CD8-positive, alpha-beta memory T cell (primary cell): ENCODE measurements around the gene GTF2E1. TPM values are rescaled to one million over a fixed set of nuclear protein-coding genes. Genes with fewer than 3 reads are reported as not detected.

Experiments
- CTCF ChIA-PET: fragments of 350-600 bp; sonication (Branson Sonifier 250); formaldehyde crosslinking; loops from one replicate; lab custom pipeline; 2021; ENCODE audit warnings: antibody characterized with exemption; lab: Charles Lee
- POLR2A ChIA-PET: fragments of 350-600 bp; sonication (Branson Sonifier 250); formaldehyde crosslinking; loops from one replicate; lab custom pipeline; 2021; ENCODE audit warnings: antibody characterized with exemption; lab: Charles Lee
- DNase-seq, 5 donors: peaks; one replicate each; pipeline versions ENCODE4 v3.0.0 to v3.0.0-alpha.2; 2020 to 2022; ENCODE audit warnings: mixed read lengths in 1 of 5
- H3K27ac ChIP-seq: one replicate; pipeline ENCODE4 v1.7.0; 2013; ENCODE audit warnings: low read depth, mild to moderate bottlenecking, low read length, moderate library complexity
- H3K27me3 ChIP-seq: 2 replicates; pipeline ENCODE4 v1.7.0; 2013; ENCODE audit warnings: low read length, mild to moderate bottlenecking; ENCODE audit not compliant: insufficient read depth, poor library complexity, severe bottlenecking
- H3K36me3 ChIP-seq: 2 replicates; pipeline ENCODE4 v1.7.0; 2013; ENCODE audit warnings: mild to moderate bottlenecking, low read length, moderate library complexity; ENCODE audit not compliant: insufficient read depth
- H3K4me1 ChIP-seq: 2 replicates; pipeline ENCODE4 v1.7.0; 2013; ENCODE audit warnings: mild to moderate bottlenecking, low read length, moderate library complexity; ENCODE audit not compliant: insufficient read depth
- H3K4me3 ChIP-seq: 2 replicates; pipeline ENCODE4 v1.7.0; 2013; ENCODE audit warnings: mild to moderate bottlenecking, low read length
- H3K9me3 ChIP-seq: 2 replicates; pipeline ENCODE4 v1.7.0; 2013; ENCODE audit warnings: mild to moderate bottlenecking, low read length
- H3K27ac Mint-ChIP-seq, 8 donors: one replicate each; pipeline ENCODE4 v1.8.0; 2020 to 2021; ENCODE audit warnings: mixed read lengths in 8 of 8, mild to moderate bottlenecking in 6 of 8, inconsistent platforms in 3 of 8, moderate library complexity in 3 of 8
- H3K27me3 Mint-ChIP-seq, 2 donors: one replicate each; pipeline ENCODE4 v1.8.0; 2020 to 2021; ENCODE audit warnings: mixed read lengths in 2 of 2, mild to moderate bottlenecking in 1 of 2, moderate library complexity in 1 of 2
- H3K36me3 Mint-ChIP-seq, 3 donors: one replicate each; pipeline ENCODE4 v1.8.0; 2020 to 2021; ENCODE audit warnings: mixed read lengths in 3 of 3, inconsistent platforms in 1 of 3, mild to moderate bottlenecking in 1 of 3
- H3K4me1 Mint-ChIP-seq, 3 donors: one replicate each; pipeline ENCODE4 v1.8.0; 2020 to 2021; ENCODE audit warnings: mixed read lengths in 3 of 3, inconsistent platforms in 1 of 3, mild to moderate bottlenecking in 1 of 3
- H3K4me3 Mint-ChIP-seq, 7 donors: one replicate each; pipeline ENCODE4 v1.8.0; 2020 to 2021; ENCODE audit warnings: mixed read lengths in 7 of 7, mild to moderate bottlenecking in 6 of 7, moderate library complexity in 4 of 7, inconsistent platforms in 2 of 7
- H3K9me3 Mint-ChIP-seq, 5 donors: one replicate each; pipeline ENCODE4 v1.8.0; 2020 to 2022; ENCODE audit warnings: mixed read lengths in 5 of 5, mild to moderate bottlenecking in 3 of 5, moderate library complexity in 2 of 5, inconsistent platforms in 1 of 5
- polyA plus RNA-seq: library from polyadenylated mRNA; unstranded; fragments of 300-500 nt; fragmentation: Illumina TruSeq; gene quantifications from one replicate; pipeline ENCODE4 v1.2.3, GENCODE V29; 2021
- total RNA-seq, 2 experiments: library from RNA; stranded (reverse); gene quantifications; one replicate each; pipeline ENCODE4 v1.2.3, GENCODE V29; 2021

Gene GTF2E1
- total RNA-seq (10 to 100 TPM; 25.9 to 27.8 TPM), polyA plus RNA-seq (14.3 TPM)

DNA sequence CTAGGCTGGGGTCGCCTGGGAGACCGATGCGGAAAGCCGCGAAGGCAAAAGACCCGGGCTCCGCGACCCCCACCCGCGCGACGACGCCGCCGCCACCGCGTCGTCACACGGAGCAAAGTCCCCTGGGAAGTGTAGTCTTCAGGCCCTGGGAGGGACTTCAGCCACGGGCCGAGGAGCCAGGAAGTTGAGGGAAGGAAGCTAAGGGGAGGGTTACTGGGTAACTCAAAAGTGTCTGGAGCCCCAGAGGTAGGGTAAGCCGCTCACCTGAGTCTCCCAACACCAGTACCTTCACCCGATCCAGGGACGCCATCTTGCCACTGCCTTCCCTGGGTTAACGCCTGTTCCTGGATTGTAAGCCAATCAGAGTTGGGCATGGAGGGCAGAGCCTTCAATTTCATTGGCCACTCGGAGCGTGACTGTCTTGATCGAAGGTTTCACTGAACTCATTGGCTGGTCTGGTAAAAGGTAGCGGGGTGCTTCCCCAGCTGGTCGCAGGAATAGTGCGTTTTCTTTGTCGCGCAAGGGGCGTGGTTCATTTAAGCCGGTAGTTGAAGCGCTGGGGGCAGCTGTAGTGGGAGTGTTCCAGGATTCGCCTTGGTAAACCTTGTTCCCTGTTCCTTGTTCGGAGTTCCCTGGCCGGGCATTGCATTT is at the start of gene GTF2E1, which contains the start of gene RABL3:
TSS of gene GTF2E1 (plus strand) at position 547 of the 651 bp plus-strand sequence. CDS start 7,809 bp downstream, outside the sequence.
TSS of gene RABL3 (minus strand) at position 319 of the 651 bp plus-strand sequence. CDS start at position 310, 9 bp downstream.
- no peaks in the 10 kb centered on the region for H3K9me3 Mint-ChIP-seq
- peak within 1 kb of the TSS; percentile 99 for H3K27ac ChIP-seq
- H3K4me3 ChIP-seq = peak within 1 kb of the TSS; percentile 99
- peaks cover 31 to 56% (median 50%) of the 10 kb centered on the region in 3 donors for H3K4me1 Mint-ChIP-seq
- no peaks in the 10 kb centered on the region for H3K27me3 Mint-ChIP-seq
- H3K36me3 ChIP-seq = no peaks in the 10 kb centered on the region
- peaks cover 2 to 20% (median 2%) of the 10 kb centered on the region in 3 donors for H3K36me3 Mint-ChIP-seq
- CTCF ChIA-PET = interaction anchor here (0.8 to 3.5 kb wide), 6 partner anchors 15 to 325 kb away, joined by 3 to 11 read pairs (median 3); partner anchors contain the start of gene NDUFB4
- H3K27ac Mint-ChIP-seq = peak within 1 kb of the TSS; percentile 93 to 99 (median 98)
- no peaks in the 10 kb centered on the region for H3K9me3 ChIP-seq
- POLR2A ChIA-PET = interaction anchor here (0.5 to 1.9 kb wide), 3 partner anchors 146 to 778 kb away, joined by 3 to 12 read pairs (median 5); partner anchors contain the start of gene NDUFB4
- peak; percentile 92 to 97 (median 96) for DNase-seq
- peak within 1 kb of the TSS; percentile 87 to 96 (median 94) for H3K4me3 Mint-ChIP-seq
- H3K27me3 ChIP-seq = no peaks in the 10 kb centered on the region
- peaks cover 13% of the 10 kb centered on the region for H3K4me1 ChIP-seq

- CTCF ChIA-PET = interaction anchor here (1.1 kb wide), 1 partner anchor 276 kb away, joined by 3 read pairs; no protein-coding TSS in a partner anchor
- peak overlapping the region in 2 of 8 donors; percentile 18 to 37 for H3K27ac Mint-ChIP-seq
- peaks cover 6% of the 10 kb centered on the region for H3K36me3 ChIP-seq
- no peaks in the 10 kb centered on the region for H3K4me1 ChIP-seq
- no peak for DNase-seq
- no peak overlapping the region for H3K4me3 ChIP-seq
- H3K36me3 Mint-ChIP-seq = peaks cover 4 to 56% (median 19%) of the 10 kb centered on the region in 3 donors
- H3K27ac ChIP-seq = no peak overlapping the region
- H3K4me3 Mint-ChIP-seq = no peak overlapping the region
- H3K9me3 Mint-ChIP-seq = no peaks in the 10 kb centered on the region
- no peaks in the 10 kb centered on the region for H3K27me3 Mint-ChIP-seq
- H3K9me3 ChIP-seq = no peaks in the 10 kb centered on the region
- H3K27me3 ChIP-seq = no peaks in the 10 kb centered on the region
- POLR2A ChIA-PET = interaction anchor here (0.6 kb wide), 1 partner anchor 26 kb away, joined by 3 read pairs; no protein-coding TSS in a partner anchor
- H3K4me1 Mint-ChIP-seq = no peaks in the 10 kb centered on the region
Measured at GRCh38 chr3:120693439-120694171, 48.9 kb upstream of the GTF2E1 start.

DNA sequence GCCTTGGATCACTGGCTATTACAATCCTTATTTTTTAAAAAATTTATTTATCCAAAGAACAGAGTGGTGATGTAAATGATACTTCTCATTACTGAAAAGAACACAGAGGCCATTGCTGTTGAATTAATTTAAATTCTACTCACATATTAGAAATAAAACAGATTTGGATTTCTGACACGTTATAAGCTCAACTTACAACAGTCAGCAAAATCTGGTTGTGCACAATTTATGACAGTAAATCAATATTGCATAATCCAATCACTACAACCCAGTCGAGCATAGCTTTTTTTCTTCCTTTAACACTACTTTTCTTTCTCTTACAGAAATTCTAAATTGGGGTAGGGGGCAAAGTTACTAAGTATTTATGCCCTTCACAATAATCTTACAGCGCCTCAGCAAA is 43.2 kb upstream of the GTF2E1 start:
- Histone ChIP-seq H3K4me1 (no peaks in the 10 kb centered on the region), H3K27ac (no peak overlapping the region), H3K36me3 (peaks cover 7% of the 10 kb centered on the region), H3K9me3 (no peaks in the 10 kb centered on the region), H3K27me3 (no peaks in the 10 kb centered on the region), H3K4me3 (no peak overlapping the region)
- CTCF ChIA-PET = interaction anchor here (1.2 kb wide), 1 partner anchor 140 kb away, joined by 3 read pairs; no protein-coding TSS in a partner anchor
- Mint-ChIP-seq H3K36me3 (peaks cover 28 to 57% (median 33%) of the 10 kb centered on the region in 3 donors), H3K4me1 (peaks cover 0 to 2% (median 0%) of the 10 kb centered on the region in 3 donors), H3K27ac (peak overlapping the region in 1 of 8 donors; percentile 8), H3K4me3 (no peak overlapping the region), H3K9me3 (peaks cover 0 to 6% (median 3%) of the 10 kb centered on the region in 5 donors), H3K27me3 (no peaks in the 10 kb centered on the region)
- POLR2A ChIA-PET = no interaction called here
- no peak for DNase-seq

GRCh38 chr3:120705884-120706582 is 36.5 kb upstream of the GTF2E1 start:
- H3K4me3 ChIP-seq = no peak overlapping the region
- no peak overlapping the region for H3K27ac ChIP-seq
- POLR2A ChIA-PET = no interaction called here
- Mint-ChIP-seq H3K4me3 (no peak overlapping the region), H3K27ac (no peak overlapping the region), H3K27me3 (no peaks in the 10 kb centered on the region), H3K4me1 (peaks cover 5 to 11% (median 5%) of the 10 kb centered on the region in 3 donors), H3K9me3 (peaks cover 0 to 6% (median 3%) of the 10 kb centered on the region in 5 donors), H3K36me3 (peaks cover 22 to 54% (median 22%) of the 10 kb centered on the region in 3 donors)
- no peaks in the 10 kb centered on the region for H3K9me3 ChIP-seq
- H3K27me3 ChIP-seq = no peaks in the 10 kb centered on the region
- H3K4me1 ChIP-seq = no peaks in the 10 kb centered on the region
- DNase-seq = no peak
- CTCF ChIA-PET = no interaction called here
- peaks cover 3% of the 10 kb centered on the region for H3K36me3 ChIP-seq

DNA sequence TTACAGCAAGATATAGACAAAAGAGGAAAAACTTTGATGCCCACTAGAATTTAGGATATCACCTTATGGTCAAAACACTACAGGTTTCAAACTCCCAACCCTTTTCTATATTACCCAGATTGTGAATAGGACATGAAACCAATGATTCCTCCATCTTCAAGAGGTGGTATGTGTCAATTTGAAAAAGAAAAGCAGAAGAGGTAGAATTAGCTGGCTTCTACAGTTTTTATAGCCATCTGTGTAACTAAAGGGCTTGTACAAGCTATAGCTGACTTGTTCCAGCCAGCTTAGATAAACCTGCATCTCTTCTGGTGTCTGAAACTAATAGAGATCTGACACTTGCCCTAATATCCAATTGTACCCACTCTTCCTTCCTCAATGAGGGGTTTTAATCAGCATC is 35.6 kb upstream of the GTF2E1 start:
- H3K9me3 ChIP-seq = no peaks in the 10 kb centered on the region
- H3K4me1 ChIP-seq = no peaks in the 10 kb centered on the region
- Mint-ChIP-seq H3K9me3 (peaks cover 0 to 6% (median 3%) of the 10 kb centered on the region in 5 donors), H3K4me3 (no peak overlapping the region), H3K27ac (peak overlapping the region in 2 of 8 donors; percentile 21 to 50), H3K36me3 (peaks cover 22 to 50% (median 22%) of the 10 kb centered on the region in 3 donors), H3K27me3 (no peaks in the 10 kb centered on the region), H3K4me1 (peaks cover 5 to 11% (median 5%) of the 10 kb centered on the region in 3 donors)
- H3K27me3 ChIP-seq = no peaks in the 10 kb centered on the region
- DNase-seq = no peak
- ChIA-PET POLR2A (no interaction called here), CTCF (no interaction called here)
- no peak overlapping the region for H3K4me3 ChIP-seq
- no peak overlapping the region for H3K27ac ChIP-seq
- H3K36me3 ChIP-seq = peaks cover 3% of the 10 kb centered on the region

- H3K4me1 Mint-ChIP-seq = peaks cover 5 to 15% (median 9%) of the 10 kb centered on the region in 3 donors
- Histone ChIP-seq H3K9me3 (no peaks in the 10 kb centered on the region), H3K27me3 (no peaks in the 10 kb centered on the region), H3K36me3 (peaks cover 3% of the 10 kb centered on the region), H3K4me3 (no peak overlapping the region), H3K4me1 (no peaks in the 10 kb centered on the region), H3K27ac (no peak overlapping the region)
- no peak overlapping the region for H3K4me3 Mint-ChIP-seq
- CTCF ChIA-PET = no interaction called here
- H3K36me3 Mint-ChIP-seq = peaks cover 12 to 39% (median 18%) of the 10 kb centered on the region in 3 donors
- POLR2A ChIA-PET = no interaction called here
- no peak overlapping the region for H3K27ac Mint-ChIP-seq
- no peak for DNase-seq
- no peaks in the 10 kb centered on the region for H3K27me3 Mint-ChIP-seq
- H3K9me3 Mint-ChIP-seq = peaks cover 0 to 4% (median 1%) of the 10 kb centered on the region in 5 donors
Measured at GRCh38 chr3:120708408-120708807, 34.1 kb upstream of the GTF2E1 start.

DNA sequence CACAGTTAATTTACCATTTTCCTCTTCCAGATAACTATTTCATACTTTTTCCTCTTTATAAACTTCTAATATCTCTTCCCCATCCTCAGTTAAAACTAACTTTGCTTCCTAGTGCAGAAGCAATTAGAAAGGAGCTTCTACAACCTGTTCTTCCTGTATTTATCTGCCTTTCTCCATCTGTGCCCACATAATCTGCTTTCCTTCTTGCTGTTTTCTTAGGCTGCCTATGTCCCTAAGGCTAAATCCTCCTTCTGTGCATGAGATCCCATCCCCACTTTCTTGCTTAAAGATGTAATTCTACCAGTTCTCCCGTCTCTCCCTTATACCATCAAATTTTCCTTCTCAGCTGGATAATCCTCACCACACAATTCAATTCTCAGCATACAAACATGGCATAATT is 32.2 kb upstream of the GTF2E1 start:
- H3K9me3 Mint-ChIP-seq = no peaks in the 10 kb centered on the region
- H3K27me3 Mint-ChIP-seq = no peaks in the 10 kb centered on the region
- Histone ChIP-seq H3K4me1 (no peaks in the 10 kb centered on the region), H3K4me3 (no peak overlapping the region), H3K36me3 (no peaks in the 10 kb centered on the region), H3K9me3 (no peaks in the 10 kb centered on the region), H3K27ac (no peak overlapping the region), H3K27me3 (no peaks in the 10 kb centered on the region)
- peaks cover 0 to 26% (median 9%) of the 10 kb centered on the region in 3 donors for H3K36me3 Mint-ChIP-seq
- H3K27ac Mint-ChIP-seq = no peak overlapping the region
- CTCF ChIA-PET = no interaction called here
- H3K4me1 Mint-ChIP-seq = peaks cover 5 to 21% (median 7%) of the 10 kb centered on the region in 3 donors
- no peak overlapping the region for H3K4me3 Mint-ChIP-seq
- POLR2A ChIA-PET = no interaction called here
- DNase-seq = no peak
